ENCODE measurements around the gene PTCH1.

Gene PTCH1

DNA sequence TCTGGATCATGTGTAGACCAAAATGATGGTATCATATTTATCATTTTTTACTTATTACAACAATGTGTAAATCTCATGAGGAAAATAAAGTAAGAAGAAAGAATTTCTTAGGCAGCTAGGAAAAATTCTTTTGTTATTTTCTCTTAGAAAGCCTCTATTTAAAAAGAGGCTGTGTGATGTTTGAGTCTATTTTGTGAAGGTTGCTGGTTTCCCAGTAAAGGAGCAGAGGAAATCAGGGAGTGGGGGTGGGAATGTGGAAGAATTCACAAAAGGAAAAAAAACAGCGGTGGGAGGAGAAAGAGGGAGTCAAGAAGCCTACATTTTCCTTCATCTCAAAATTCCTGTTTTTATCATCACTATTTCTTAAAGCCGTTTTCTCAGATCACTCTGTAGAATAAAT lies 20.1 kb downstream of the PTCH1 start:
- peaks cover 52% of the 10 kb centered on the region for H3K4me1 ChIP-seq (ENCODE audit: control insufficient read depth, insufficient read depth, low read length)
- H3K9ac ChIP-seq (ENCODE audit: low read length): no peak overlapping the region
- H3K9me3 ChIP-seq (ENCODE audit: control insufficient read depth, insufficient read depth, low read depth, low read length): no peaks in the 10 kb centered on the region
- no peak overlapping the region for H3K27ac ChIP-seq (ENCODE audit: low read depth, low read length)
- no peak overlapping the region for H3K4me3 ChIP-seq (ENCODE audit: low read depth, low read length)
- H3K36me3 ChIP-seq (ENCODE audit: control insufficient read depth, insufficient read depth, low read length): peaks cover 23% of the 10 kb centered on the region
- no peaks in the 10 kb centered on the region for H3K27me3 ChIP-seq (ENCODE audit: control insufficient read depth, insufficient read depth, low read length)

DNA sequence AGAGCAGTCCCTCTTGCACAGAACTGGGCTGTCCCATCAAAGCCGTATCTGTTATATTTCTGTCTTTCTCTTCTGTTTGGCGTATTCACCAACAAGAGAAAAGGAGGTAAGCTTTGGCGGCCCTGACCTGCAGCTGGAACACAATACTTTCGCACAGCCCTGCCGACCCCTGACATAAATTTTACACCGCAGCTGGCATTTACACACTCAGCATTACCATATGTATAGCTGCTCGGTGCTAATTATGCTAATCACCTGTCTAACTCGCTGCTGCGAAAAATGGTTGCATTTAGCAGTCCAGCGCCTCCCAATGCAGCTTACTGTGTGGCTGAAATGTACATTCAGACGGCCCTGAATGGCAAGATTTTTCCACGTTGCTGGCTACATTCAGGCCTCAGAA lies 20.8 kb downstream of the PTCH1 start:
- Histone ChIP-seq H3K4me1 (ENCODE audit: control insufficient read depth, insufficient read depth, low read length) (peaks cover 50% of the 10 kb centered on the region), H3K27ac (ENCODE audit: low read depth, low read length) (no peak overlapping the region), H3K36me3 (ENCODE audit: control insufficient read depth, insufficient read depth, low read length) (peaks cover 19% of the 10 kb centered on the region), H3K27me3 (ENCODE audit: control insufficient read depth, insufficient read depth, low read length) (no peaks in the 10 kb centered on the region), H3K9ac (ENCODE audit: low read length) (no peak overlapping the region), H3K4me3 (ENCODE audit: low read depth, low read length) (no peak overlapping the region), H3K9me3 (ENCODE audit: control insufficient read depth, insufficient read depth, low read depth, low read length) (no peaks in the 10 kb centered on the region)

DNA sequence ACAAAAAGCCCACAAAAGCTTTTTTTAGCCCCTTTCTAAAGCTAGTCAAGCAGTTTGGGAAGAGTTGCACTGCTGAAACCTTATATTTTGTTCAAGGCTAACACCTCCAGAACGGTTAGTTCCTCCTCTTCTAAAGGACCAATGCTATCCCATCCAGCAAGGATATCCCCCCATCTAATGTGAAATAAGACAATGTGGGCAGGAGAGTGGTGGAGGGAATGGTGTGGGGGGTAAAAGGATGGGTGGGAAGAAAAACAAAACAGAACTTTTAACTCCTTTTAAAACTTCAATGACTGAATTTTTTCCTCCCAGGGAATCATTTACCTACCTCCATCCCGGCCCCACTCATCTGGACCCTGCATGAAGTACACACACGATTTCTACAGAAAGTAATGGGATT lies 21.2 kb downstream of the PTCH1 start:
- Histone ChIP-seq H3K27me3 (ENCODE audit: control insufficient read depth, insufficient read depth, low read length) (no peaks in the 10 kb centered on the region), H3K9me3 (ENCODE audit: control insufficient read depth, insufficient read depth, low read depth, low read length) (no peaks in the 10 kb centered on the region), H3K4me3 (ENCODE audit: low read depth, low read length) (no peak overlapping the region), H3K9ac (ENCODE audit: low read length) (no peak overlapping the region), H3K36me3 (ENCODE audit: control insufficient read depth, insufficient read depth, low read length) (peaks cover 19% of the 10 kb centered on the region), H3K27ac (ENCODE audit: low read depth, low read length) (no peak overlapping the region), H3K4me1 (ENCODE audit: control insufficient read depth, insufficient read depth, low read length) (peaks cover 50% of the 10 kb centered on the region)

DNA sequence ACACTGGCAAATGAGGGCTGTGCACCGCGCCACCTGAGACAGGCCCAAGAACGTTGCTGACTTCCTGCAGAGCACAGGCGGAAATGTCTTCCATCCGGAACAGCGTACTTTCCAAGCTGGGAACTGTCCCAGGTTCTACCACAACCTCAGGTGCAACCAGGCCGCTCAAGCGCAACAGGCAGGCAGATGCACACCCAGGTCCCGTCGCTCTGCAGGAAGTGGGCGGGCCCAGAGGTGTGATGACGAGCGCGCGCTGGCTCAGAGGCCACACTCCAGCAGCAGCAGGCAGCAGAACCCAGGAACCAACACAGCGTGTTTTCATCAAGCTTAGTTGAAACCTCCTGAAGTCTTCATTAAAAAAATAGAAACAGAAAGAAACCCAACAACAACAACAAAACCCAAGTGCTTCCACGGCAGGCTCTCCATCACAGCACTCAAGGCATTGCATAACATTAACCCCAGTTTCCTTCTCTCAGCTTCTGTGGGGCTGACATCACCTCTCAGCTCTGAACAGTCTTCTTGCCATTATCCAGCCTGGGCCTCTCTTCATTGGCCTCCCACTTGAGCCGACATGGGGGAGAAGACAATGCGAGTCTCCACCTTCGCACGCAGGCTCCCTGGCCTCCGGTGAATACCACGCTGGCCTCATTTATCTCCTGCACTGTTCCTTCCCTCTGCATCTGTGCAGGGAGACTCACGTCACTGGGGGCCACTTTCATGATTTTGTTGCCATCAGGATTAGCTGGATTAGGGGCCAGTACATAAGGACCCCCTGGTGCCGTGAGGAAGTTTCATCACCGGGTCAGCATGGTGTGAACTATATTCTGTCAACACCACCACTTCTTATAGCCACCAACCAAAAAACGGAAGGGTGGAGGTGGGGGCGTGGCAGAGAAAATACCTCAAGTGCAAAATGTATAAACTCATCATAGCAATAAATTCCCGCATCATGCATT lies 22.1 kb downstream of the PTCH1 start:
- Histone ChIP-seq H3K4me3 (ENCODE audit: low read depth, low read length) (no peak overlapping the region; the same call in 1 of the 2 replicates), H3K9ac (ENCODE audit: low read length) (no peak overlapping the region), H3K9me3 (ENCODE audit: control insufficient read depth, insufficient read depth, low read depth, low read length) (no peaks in the 10 kb centered on the region), H3K27me3 (ENCODE audit: control insufficient read depth, insufficient read depth, low read length) (no peaks in the 10 kb centered on the region), H3K27ac (ENCODE audit: low read depth, low read length) (no peak overlapping the region), H3K4me1 (ENCODE audit: control insufficient read depth, insufficient read depth, low read length) (peaks cover 46% of the 10 kb centered on the region), H3K36me3 (ENCODE audit: control insufficient read depth, insufficient read depth, low read length) (peaks cover 14% of the 10 kb centered on the region)

DNA sequence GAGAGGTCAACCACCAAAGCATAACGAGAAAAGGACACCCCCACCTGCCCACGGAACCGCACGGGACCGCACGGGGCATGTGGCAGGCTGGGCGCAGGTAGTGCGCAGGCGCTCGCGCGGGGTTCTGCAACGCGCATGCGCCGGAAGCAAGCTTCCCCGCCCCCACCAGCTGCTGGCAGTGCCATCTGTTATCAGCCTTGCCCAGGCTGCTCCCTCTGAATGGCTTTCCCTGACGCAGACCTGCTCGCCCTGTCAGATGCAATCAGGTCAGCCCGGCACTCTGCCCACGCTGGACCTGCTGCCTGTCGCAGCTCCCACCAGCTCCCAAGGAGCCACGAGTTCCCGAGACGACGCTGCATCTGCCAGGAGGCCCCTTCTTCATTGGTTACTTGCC lies 22.8 kb downstream of the PTCH1 start:
- no peaks in the 10 kb centered on the region for H3K9me3 ChIP-seq (ENCODE audit: control insufficient read depth, insufficient read depth, low read depth, low read length)
- H3K36me3 ChIP-seq (ENCODE audit: control insufficient read depth, insufficient read depth, low read length): peaks cover 11% of the 10 kb centered on the region
- no peak overlapping the region for H3K9ac ChIP-seq (ENCODE audit: low read length)
- H3K4me3 ChIP-seq (ENCODE audit: low read depth, low read length): no peak overlapping the region
- no peak overlapping the region for H3K27ac ChIP-seq (ENCODE audit: low read depth, low read length)
- H3K27me3 ChIP-seq (ENCODE audit: control insufficient read depth, insufficient read depth, low read length): no peaks in the 10 kb centered on the region
- H3K4me1 ChIP-seq (ENCODE audit: control insufficient read depth, insufficient read depth, low read length): peaks cover 46% of the 10 kb centered on the region

DNA sequence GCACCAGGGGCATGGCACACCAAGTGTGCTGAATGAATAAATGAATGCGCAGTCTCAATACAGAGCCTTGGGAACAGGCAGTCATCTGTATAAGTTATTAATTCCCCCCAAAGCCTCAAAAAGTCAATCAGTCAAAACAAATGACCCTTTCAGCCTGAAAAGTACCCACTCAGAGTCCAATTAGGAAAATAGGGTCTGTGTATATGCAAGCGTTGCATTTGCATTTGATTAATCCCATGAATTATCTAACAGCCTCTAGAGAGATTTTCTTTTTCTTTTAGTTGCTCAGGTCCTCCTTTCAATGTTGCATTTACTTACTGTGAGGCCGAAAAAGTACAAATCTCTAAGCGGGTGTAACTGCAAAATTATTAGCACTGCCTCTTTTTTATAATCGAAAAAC lies 23.4 kb downstream of the PTCH1 start:
- Histone ChIP-seq H3K27ac (ENCODE audit: low read depth, low read length) (no peak overlapping the region), H3K4me3 (ENCODE audit: low read depth, low read length) (no peak overlapping the region)

DNA sequence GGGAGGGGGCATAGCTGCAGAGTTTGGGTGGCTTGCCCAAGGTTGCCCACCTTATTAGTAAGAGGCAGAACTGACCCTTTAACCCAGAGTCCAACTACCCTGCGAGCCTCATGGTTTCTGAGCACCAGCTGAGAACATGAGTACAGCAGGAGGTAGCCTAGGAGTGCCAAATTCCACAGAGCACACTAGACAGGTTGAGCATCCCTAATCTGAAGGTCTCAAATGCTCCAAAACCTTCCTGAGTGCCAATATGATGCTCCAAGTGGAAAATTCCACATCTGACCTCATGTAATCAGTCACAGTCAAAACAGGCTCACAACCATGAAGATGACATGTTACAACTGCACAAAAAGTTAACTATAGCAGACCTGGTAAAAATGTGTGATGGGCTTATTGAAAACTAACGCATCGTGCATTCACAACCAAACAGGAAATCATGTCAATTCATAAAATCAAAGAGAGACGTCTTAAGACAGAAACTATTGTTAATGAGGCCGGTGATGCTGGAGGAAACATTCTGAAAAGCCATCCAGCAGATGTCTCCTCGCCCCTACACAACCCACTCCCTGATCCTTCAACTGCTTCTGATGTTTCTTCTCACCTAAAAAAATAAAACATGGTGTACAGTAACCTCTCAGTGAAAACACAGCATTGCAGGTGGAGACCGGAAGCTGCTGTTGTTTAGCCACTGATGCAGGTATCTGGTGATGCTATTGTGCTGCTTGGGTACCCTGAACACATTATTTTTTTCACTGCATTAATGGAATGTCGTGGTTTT lies 25.0 kb downstream of the PTCH1 start:
- H3K4me3 ChIP-seq (ENCODE audit: low read depth, low read length): no peak overlapping the region
- H3K36me3 ChIP-seq (ENCODE audit: control insufficient read depth, insufficient read depth, low read length): peaks cover 9% of the 10 kb centered on the region
- H3K9me3 ChIP-seq (ENCODE audit: control insufficient read depth, insufficient read depth, low read depth, low read length): no peaks in the 10 kb centered on the region
- H3K27me3 ChIP-seq (ENCODE audit: control insufficient read depth, insufficient read depth, low read length): no peaks in the 10 kb centered on the region
- H3K4me1 ChIP-seq (ENCODE audit: control insufficient read depth, insufficient read depth, low read length): peaks cover 30% of the 10 kb centered on the region
- H3K9ac ChIP-seq (ENCODE audit: low read length): no peak overlapping the region
- no peak overlapping the region for H3K27ac ChIP-seq (ENCODE audit: low read depth, low read length)

More for the DNA sequence above, 23.4 kb downstream of the PTCH1 start:
- no peaks in the 10 kb centered on the region for H3K9me3 ChIP-seq (ENCODE audit: control insufficient read depth, insufficient read depth, low read depth, low read length)
- H3K4me1 ChIP-seq (ENCODE audit: control insufficient read depth, insufficient read depth, low read length): peaks cover 44% of the 10 kb centered on the region
- no peaks in the 10 kb centered on the region for H3K27me3 ChIP-seq (ENCODE audit: control insufficient read depth, insufficient read depth, low read length)
- peaks cover 9% of the 10 kb centered on the region for H3K36me3 ChIP-seq (ENCODE audit: control insufficient read depth, insufficient read depth, low read length)
- no peak overlapping the region for H3K9ac ChIP-seq (ENCODE audit: low read length)

DNA sequence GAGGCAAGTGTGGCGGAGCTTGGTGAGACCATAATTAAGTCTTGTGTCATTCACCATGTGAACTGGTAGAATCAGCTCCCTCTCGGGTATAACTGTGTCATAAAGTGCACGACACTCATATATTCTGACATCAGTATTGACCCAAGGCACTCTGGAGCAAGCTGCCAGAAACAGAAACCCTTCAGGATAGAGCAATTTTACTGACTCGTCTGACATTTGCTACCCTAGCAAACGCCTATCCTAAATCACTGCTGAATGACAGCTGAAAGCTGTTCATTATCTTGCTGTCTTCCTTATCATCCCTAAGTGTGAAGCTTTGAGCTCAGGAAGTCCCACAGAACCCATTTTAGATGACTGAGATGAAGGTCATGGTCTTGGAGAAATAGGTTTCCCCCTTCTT lies 27.8 kb downstream of the PTCH1 start:
- no peaks in the 10 kb centered on the region for H3K27me3 ChIP-seq (ENCODE audit: control insufficient read depth, insufficient read depth, low read length)
- no peaks in the 10 kb centered on the region for H3K9me3 ChIP-seq (ENCODE audit: control insufficient read depth, insufficient read depth, low read depth, low read length)
- no peak overlapping the region for H3K4me3 ChIP-seq (ENCODE audit: low read depth, low read length)
- H3K9ac ChIP-seq (ENCODE audit: low read length): no peak overlapping the region
- peaks cover 17% of the 10 kb centered on the region for H3K36me3 ChIP-seq (ENCODE audit: control insufficient read depth, insufficient read depth, low read length)
- peaks cover 13% of the 10 kb centered on the region; the same call in 1 of the 2 replicates for H3K4me1 ChIP-seq (ENCODE audit: control insufficient read depth, insufficient read depth, low read length)
- no peak overlapping the region for H3K27ac ChIP-seq (ENCODE audit: low read depth, low read length)

DNA sequence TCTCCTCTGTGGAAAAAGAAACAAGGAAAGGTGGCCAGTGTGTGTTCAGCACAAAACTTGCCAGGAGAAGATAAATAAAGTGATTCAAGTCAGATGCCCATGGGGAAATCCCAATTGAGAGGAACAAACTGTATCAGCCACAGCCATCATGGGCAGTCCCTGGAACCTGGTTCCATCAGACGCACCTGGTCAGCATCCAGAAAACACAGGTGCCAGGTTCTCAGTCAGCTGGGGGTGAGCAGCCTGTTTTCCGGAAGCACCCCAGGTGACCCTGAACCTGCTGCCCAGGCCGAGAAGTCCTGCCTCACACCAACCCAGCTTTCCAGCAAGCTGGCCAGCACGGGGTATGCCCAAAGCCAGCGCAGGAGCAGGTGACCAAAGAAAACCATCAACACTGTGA lies 30.5 kb downstream of the PTCH1 start:
- Histone ChIP-seq H3K36me3 (ENCODE audit: control insufficient read depth, insufficient read depth, low read length) (peaks cover 19% of the 10 kb centered on the region), H3K4me1 (ENCODE audit: control insufficient read depth, insufficient read depth, low read length) (peaks cover 34% of the 10 kb centered on the region)

DNA sequence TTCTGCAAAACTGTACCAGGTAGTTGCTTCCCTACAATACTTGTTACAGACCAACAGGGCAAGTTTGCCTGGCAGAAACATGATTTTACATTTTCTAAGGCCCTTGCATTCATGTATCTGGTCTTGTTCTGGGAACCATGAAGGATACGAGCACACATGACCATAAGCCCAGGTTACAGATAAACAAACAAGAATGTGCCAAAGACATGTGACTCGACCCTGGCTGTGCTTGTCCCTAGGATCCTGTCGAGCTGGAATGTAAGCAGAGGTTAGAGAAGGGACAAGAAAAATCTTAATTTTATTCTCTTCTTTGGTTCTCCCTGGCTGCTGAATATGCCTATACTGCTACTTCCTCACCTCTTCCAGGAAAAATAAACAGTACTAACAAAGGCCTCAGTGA lies 32.5 kb downstream of the PTCH1 start:
- Histone ChIP-seq H3K27me3 (ENCODE audit: control insufficient read depth, insufficient read depth, low read length) (no peaks in the 10 kb centered on the region), H3K27ac (ENCODE audit: low read depth, low read length) (no peak overlapping the region), H3K9me3 (ENCODE audit: control insufficient read depth, insufficient read depth, low read depth, low read length) (no peaks in the 10 kb centered on the region), H3K4me3 (ENCODE audit: low read depth, low read length) (no peak overlapping the region), H3K4me1 (ENCODE audit: control insufficient read depth, insufficient read depth, low read length) (peaks cover 40% of the 10 kb centered on the region), H3K9ac (ENCODE audit: low read length) (no peak overlapping the region), H3K36me3 (ENCODE audit: control insufficient read depth, insufficient read depth, low read length) (peaks cover 32% of the 10 kb centered on the region)

More for the DNA sequence above, 30.5 kb downstream of the PTCH1 start:
- H3K9me3 ChIP-seq (ENCODE audit: control insufficient read depth, insufficient read depth, low read depth, low read length): no peaks in the 10 kb centered on the region
- H3K9ac ChIP-seq (ENCODE audit: low read length): peak overlapping the region; percentile 2
- H3K27me3 ChIP-seq (ENCODE audit: control insufficient read depth, insufficient read depth, low read length): no peaks in the 10 kb centered on the region
- no peak overlapping the region for H3K4me3 ChIP-seq (ENCODE audit: low read depth, low read length)
- H3K27ac ChIP-seq (ENCODE audit: low read depth, low read length): no peak overlapping the region

DNA sequence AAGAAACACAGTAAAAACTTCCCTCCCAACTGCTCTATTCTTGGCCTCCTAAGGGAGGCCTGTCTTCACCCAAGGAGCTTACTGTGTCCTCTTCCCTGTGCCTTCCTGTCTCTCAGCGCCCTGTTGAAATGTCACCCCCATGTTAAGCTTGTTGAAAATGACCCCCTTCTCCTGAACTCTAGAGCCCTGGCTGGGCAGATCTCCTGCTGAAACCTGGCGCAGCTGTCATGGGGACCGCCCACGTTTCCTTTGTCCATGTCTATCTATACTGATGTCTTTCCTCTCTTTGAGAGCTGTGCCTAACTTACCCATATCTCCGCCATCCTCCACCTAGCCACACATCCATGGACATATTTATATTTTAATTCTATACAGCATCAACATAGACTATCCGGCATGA lies 33.3 kb downstream of the PTCH1 start:
- Histone ChIP-seq H3K36me3 (ENCODE audit: control insufficient read depth, insufficient read depth, low read length) (peaks cover 40% of the 10 kb centered on the region), H3K9me3 (ENCODE audit: control insufficient read depth, insufficient read depth, low read depth, low read length) (no peaks in the 10 kb centered on the region), H3K4me1 (ENCODE audit: control insufficient read depth, insufficient read depth, low read length) (peaks cover 43% of the 10 kb centered on the region), H3K4me3 (ENCODE audit: low read depth, low read length) (no peak overlapping the region), H3K27ac (ENCODE audit: low read depth, low read length) (no peak overlapping the region), H3K27me3 (ENCODE audit: control insufficient read depth, insufficient read depth, low read length) (no peaks in the 10 kb centered on the region), H3K9ac (ENCODE audit: low read length) (no peak overlapping the region)

Data from HUES6 (cell line).